Skeletal muscle satellite cell (primary cell): ENCODE results near the gene SNX15.

Source experiments
- H3K27me3 ChIP-seq: 2 replicates; pipeline ENCODE4 v1.7.0; 2013; ENCODE audit warnings: low read length; ENCODE audit not compliant: control insufficient read depth, insufficient read depth
- H3K36me3 ChIP-seq: 2 replicates; pipeline ENCODE4 v1.7.0; 2013; ENCODE audit warnings: mild to moderate bottlenecking, control low read depth, low read length; ENCODE audit not compliant: insufficient read depth
- H3K4me1 ChIP-seq: 2 replicates; pipeline ENCODE4 v1.7.0; 2013; ENCODE audit warnings: low read length; ENCODE audit not compliant: control insufficient read depth, insufficient read depth
- H3K4me2 ChIP-seq: 2 replicates; pipeline ENCODE4 v1.7.0; 2013; ENCODE audit warnings: mild to moderate bottlenecking, low read length
- H3K4me3 ChIP-seq: 2 replicates; pipeline ENCODE4 v1.7.0; 2013; ENCODE audit warnings: low read length
- H3K9ac ChIP-seq: 2 replicates; pipeline ENCODE4 v1.7.0; 2013; ENCODE audit warnings: mild to moderate bottlenecking, low read depth, low read length, moderate library complexity
- H3K9me3 ChIP-seq: replicated peaks from 2 replicates; pipeline ENCODE4 v1.7.0; 2013; ENCODE audit warnings: mild to moderate bottlenecking, control low read depth, low read length

SNX15 gene

GRCh38 chr11:65043881-65044501 lies 16.8 kb downstream of the SNX15 start:
- Histone ChIP-seq H3K27me3 (no peaks in the 10 kb centered on the region), H3K4me3 (peak overlapping the region; percentile 13), H3K36me3 (peaks cover 8% of the 10 kb centered on the region), H3K4me1 (peaks cover 26% of the 10 kb centered on the region), H3K9ac (no peak overlapping the region), H3K4me2 (peak overlapping the region; percentile 29), H3K9me3 (no peaks in the 10 kb centered on the region)

GRCh38 chr11:65045061-65045460 lies 17.8 kb downstream of the SNX15 start:
- Histone ChIP-seq H3K36me3 (peaks cover 8% of the 10 kb centered on the region), H3K4me1 (peaks cover 23% of the 10 kb centered on the region), H3K9me3 (no peaks in the 10 kb centered on the region), H3K4me2 (no peak overlapping the region), H3K9ac (no peak overlapping the region), H3K4me3 (no peak overlapping the region), H3K27me3 (no peaks in the 10 kb centered on the region)

- Histone ChIP-seq H3K9ac (no peak overlapping the region), H3K4me2 (no peak overlapping the region), H3K4me1 (peaks cover 21% of the 10 kb centered on the region)
Measured at GRCh38 chr11:65045728-65046127, 18.5 kb downstream of the SNX15 start.

GRCh38 chr11:65047581-65048422 lies 20.6 kb downstream of the SNX15 start:
- Histone ChIP-seq H3K9me3 (no peaks in the 10 kb centered on the region), H3K27me3 (no peaks in the 10 kb centered on the region), H3K4me1 (peaks cover 16% of the 10 kb centered on the region), H3K4me3 (peak overlapping the region; percentile 61), H3K36me3 (peaks cover 8% of the 10 kb centered on the region), H3K9ac (peak overlapping the region; percentile 30), H3K4me2 (peak overlapping the region; percentile 70)

More at GRCh38 chr11:65045728-65046127, 18.5 kb downstream of the SNX15 start:
- Histone ChIP-seq H3K9me3 (no peaks in the 10 kb centered on the region), H3K27me3 (no peaks in the 10 kb centered on the region), H3K36me3 (peaks cover 8% of the 10 kb centered on the region), H3K4me3 (no peak overlapping the region)

- Histone ChIP-seq H3K36me3 (no peaks in the 10 kb centered on the region), H3K9me3 (no peaks in the 10 kb centered on the region), H3K4me2 (no peak overlapping the region), H3K27me3 (peaks cover 15% of the 10 kb centered on the region), H3K9ac (no peak overlapping the region), H3K4me3 (no peak overlapping the region), H3K4me1 (peaks cover 3% of the 10 kb centered on the region)
Measured at GRCh38 chr11:65051398-65051858, 24.2 kb downstream of the SNX15 start.

GRCh38 chr11:65053827-65054508 lies 26.7 kb downstream of the SNX15 start:
- H3K4me2 ChIP-seq: no peak overlapping the region
- H3K4me1 ChIP-seq: no peaks in the 10 kb centered on the region
- no peaks in the 10 kb centered on the region for H3K36me3 ChIP-seq
- no peak overlapping the region for H3K4me3 ChIP-seq
- no peaks in the 10 kb centered on the region for H3K9me3 ChIP-seq
- H3K27me3 ChIP-seq: peaks cover 19% of the 10 kb centered on the region
- H3K9ac ChIP-seq: no peak overlapping the region

GRCh38 chr11:65055538-65055937 lies 28.3 kb downstream of the SNX15 start:
- Histone ChIP-seq H3K36me3 (no peaks in the 10 kb centered on the region), H3K27me3 (peaks cover 19% of the 10 kb centered on the region), H3K4me2 (no peak overlapping the region), H3K9ac (no peak overlapping the region), H3K9me3 (no peaks in the 10 kb centered on the region), H3K4me3 (no peak overlapping the region), H3K4me1 (no peaks in the 10 kb centered on the region)

- no peak overlapping the region for H3K9ac ChIP-seq
- no peak overlapping the region for H3K4me2 ChIP-seq
- no peaks in the 10 kb centered on the region for H3K9me3 ChIP-seq
- H3K4me1 ChIP-seq: no peaks in the 10 kb centered on the region
- peaks cover 19% of the 10 kb centered on the region for H3K27me3 ChIP-seq
- H3K36me3 ChIP-seq: no peaks in the 10 kb centered on the region
- H3K4me3 ChIP-seq: no peak overlapping the region
Measured at GRCh38 chr11:65056999-65057398, 29.8 kb downstream of the SNX15 start.

- H3K27me3 ChIP-seq: peaks cover 19% of the 10 kb centered on the region
- H3K4me2 ChIP-seq: no peak overlapping the region
- no peak overlapping the region for H3K4me3 ChIP-seq
- no peak overlapping the region for H3K9ac ChIP-seq
- H3K9me3 ChIP-seq: no peaks in the 10 kb centered on the region
- no peaks in the 10 kb centered on the region for H3K36me3 ChIP-seq
- H3K4me1 ChIP-seq: no peaks in the 10 kb centered on the region
Measured at GRCh38 chr11:65057526-65057925, 30.3 kb downstream of the SNX15 start.

GRCh38 chr11:65058012-65058411 lies 30.8 kb downstream of the SNX15 start:
- Histone ChIP-seq H3K4me2 (no peak overlapping the region), H3K4me3 (no peak overlapping the region), H3K36me3 (no peaks in the 10 kb centered on the region), H3K4me1 (no peaks in the 10 kb centered on the region), H3K9ac (no peak overlapping the region), H3K27me3 (peaks cover 19% of the 10 kb centered on the region), H3K9me3 (no peaks in the 10 kb centered on the region)

GRCh38 chr11:65058419-65059054 lies 31.3 kb downstream of the SNX15 start, which contains the start of gene NAALADL1:
Gene NAALADL1 (minus strand): TSS chr11:65058553. CDS start chr11:65058521, 32 bp downstream.
- no peak within 1 kb of the TSS for H3K9ac ChIP-seq
- no peaks in the 10 kb centered on the region for H3K4me1 ChIP-seq
- no peaks in the 10 kb centered on the region for H3K36me3 ChIP-seq
- peaks cover 17% of the 10 kb centered on the region for H3K27me3 ChIP-seq
- H3K4me3 ChIP-seq: no peak within 1 kb of the TSS
- H3K4me2 ChIP-seq: no peak within 1 kb of the TSS
- no peaks in the 10 kb centered on the region for H3K9me3 ChIP-seq
